ENCODE measurements around the gene MANF.

Gene MANF

DNA sequence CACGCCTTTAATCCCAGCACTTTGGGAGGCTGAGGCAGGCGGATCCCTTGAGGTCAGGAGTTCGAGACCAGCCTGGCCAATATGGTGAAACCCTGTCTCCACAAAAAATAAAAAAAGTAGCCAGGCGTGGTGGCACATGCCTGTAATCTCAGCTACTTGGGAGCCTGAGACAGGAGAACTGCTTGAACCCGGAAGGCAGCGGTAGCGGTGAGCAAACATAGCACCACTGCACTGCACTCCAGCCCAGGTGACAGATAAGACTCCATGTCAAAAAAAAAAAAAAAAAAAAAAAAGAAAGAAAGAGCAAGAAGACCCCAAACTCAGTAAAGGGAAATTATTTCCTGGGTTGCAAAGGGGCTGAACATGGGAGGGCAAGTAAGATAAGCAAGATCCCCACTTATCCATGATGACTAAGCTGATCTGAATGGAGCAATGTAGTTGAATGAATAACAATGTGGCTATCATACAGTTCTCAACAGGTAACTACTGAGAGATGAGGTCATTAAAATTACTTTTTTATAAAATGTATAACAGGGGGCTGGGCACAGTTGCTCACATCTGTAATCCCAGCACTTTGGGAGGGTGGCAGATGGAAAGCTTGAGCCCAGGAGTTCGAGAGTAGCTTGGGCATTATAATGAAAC is 52.0 kb downstream of the MANF start:
- DNase-seq, result no peak

Data from activated gamma-delta T cell (primary cell).